GM06990 (cell line): ENCODE results near the gene ABCG5.
A peak's percentile ranks its signal among the peaks of the same experiment; 100 is the strongest.

Experiments
- DNase-seq: peaks from one replicate; pipeline ENCODE4 v3.0.0-alpha.2; 2011; ENCODE audit not compliant: insufficient read length; ENCODE audit errors: extremely low read depth
- H3K27me3 ChIP-seq: replicated peaks from 2 replicates; pipeline ENCODE4 v1.6.0; 2011; ENCODE audit warnings: low read length; ENCODE audit not compliant: control insufficient read depth, insufficient read depth
- H3K36me3 ChIP-seq: 2 replicates; pipeline ENCODE4 v1.5.1; 2011; ENCODE audit warnings: low read length; ENCODE audit not compliant: control insufficient read depth, insufficient read depth
- H3K4me3 ChIP-seq: replicated peaks from 2 replicates; pipeline ENCODE4 v1.5.1; 2011; ENCODE audit warnings: low read depth, mild to moderate bottlenecking, control low read depth, low read length
- TF ChIP-seq, protein P1 (sequence below): IDR thresholded peaks from 2 replicates; pipeline ENCODE4 v1.5.1; 2011; ENCODE audit warnings: low read length, control low read depth, mild to moderate bottlenecking, inconsistent platforms; ENCODE audit not compliant: insufficient read depth, poor library complexity, severe bottlenecking

ABCG5 gene

DNA sequence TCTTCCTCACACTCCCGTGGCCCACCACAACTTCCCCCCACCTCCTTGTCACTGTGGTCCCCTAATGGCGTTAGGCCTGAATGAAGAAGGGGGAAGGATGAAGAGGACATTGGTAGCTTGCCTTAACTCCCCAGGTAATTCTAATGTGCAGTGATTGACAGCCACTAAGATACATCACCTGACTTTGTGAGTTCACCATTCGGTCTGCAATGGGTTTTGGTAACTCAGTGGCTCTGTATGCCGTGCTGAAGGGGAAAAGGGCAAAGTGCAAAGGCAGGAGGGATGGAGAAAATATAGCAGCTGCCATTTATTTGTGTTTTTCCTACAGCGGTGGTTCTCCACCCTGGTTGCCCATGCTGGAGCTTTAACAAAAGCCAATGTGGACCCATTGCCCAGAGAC, 42.3 kb upstream of the ABCG5 start:
- no peak overlapping the region for H3K4me3 ChIP-seq
- DNase-seq, result no peak
- H3K27me3 ChIP-seq, result no peaks in the 10 kb centered on the region
- TF ChIP-seq, protein P1, sequence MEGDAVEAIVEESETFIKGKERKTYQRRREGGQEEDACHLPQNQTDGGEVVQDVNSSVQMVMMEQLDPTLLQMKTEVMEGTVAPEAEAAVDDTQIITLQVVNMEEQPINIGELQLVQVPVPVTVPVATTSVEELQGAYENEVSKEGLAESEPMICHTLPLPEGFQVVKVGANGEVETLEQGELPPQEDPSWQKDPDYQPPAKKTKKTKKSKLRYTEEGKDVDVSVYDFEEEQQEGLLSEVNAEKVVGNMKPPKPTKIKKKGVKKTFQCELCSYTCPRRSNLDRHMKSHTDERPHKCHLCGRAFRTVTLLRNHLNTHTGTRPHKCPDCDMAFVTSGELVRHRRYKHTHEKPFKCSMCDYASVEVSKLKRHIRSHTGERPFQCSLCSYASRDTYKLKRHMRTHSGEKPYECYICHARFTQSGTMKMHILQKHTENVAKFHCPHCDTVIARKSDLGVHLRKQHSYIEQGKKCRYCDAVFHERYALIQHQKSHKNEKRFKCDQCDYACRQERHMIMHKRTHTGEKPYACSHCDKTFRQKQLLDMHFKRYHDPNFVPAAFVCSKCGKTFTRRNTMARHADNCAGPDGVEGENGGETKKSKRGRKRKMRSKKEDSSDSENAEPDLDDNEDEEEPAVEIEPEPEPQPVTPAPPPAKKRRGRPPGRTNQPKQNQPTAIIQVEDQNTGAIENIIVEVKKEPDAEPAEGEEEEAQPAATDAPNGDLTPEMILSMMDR, result no peak
- no peaks in the 10 kb centered on the region for H3K36me3 ChIP-seq

DNA sequence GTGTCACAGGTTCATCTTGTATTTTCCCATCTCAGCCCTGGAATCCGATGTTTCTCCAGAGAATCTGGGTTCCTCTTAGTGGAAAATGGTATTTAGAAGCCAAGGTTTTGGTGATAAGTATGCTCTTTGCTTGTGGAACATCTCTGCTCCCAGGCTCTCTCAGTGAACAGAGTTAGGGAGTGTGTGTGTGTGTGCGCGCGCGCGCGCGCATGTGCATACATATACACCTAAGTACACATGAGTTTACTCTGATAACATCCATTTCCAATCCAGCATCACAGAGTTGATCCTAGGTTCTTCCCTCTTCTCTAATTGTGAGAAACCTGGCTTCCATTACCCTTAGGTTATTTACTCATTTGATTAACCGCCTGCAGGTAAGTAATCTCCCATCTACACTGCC, 41.8 kb upstream of the ABCG5 start:
- no peak for DNase-seq
- TF ChIP-seq, protein P1, result no peak
- H3K4me3 ChIP-seq, result no peak overlapping the region
- H3K27me3 ChIP-seq, result no peaks in the 10 kb centered on the region
- H3K36me3 ChIP-seq, result no peaks in the 10 kb centered on the region

DNA sequence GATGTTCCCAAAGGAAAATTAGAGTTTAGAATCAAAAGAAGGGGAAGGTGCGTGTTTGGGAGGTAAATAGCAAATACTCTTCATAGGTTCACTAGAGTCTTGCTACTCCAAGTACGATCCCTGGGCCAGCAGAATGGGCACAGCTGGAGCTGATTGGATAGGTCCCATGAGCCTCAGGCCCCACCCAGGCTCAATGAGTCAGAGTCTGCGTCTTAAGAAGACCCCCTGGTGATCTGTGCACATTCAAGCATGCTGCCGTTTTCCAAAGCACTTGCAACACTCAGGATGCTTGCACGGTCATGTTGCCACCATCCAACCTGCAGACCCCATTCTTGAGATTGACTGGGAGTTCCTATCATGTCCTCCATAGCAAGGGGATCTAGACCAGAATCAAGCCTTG, 40.6 kb upstream of the ABCG5 start:
- no peaks in the 10 kb centered on the region for H3K27me3 ChIP-seq
- H3K36me3 ChIP-seq, result no peaks in the 10 kb centered on the region
- H3K4me3 ChIP-seq, result no peak overlapping the region
- no peak for DNase-seq
- TF ChIP-seq, protein P1, result no peak

DNA sequence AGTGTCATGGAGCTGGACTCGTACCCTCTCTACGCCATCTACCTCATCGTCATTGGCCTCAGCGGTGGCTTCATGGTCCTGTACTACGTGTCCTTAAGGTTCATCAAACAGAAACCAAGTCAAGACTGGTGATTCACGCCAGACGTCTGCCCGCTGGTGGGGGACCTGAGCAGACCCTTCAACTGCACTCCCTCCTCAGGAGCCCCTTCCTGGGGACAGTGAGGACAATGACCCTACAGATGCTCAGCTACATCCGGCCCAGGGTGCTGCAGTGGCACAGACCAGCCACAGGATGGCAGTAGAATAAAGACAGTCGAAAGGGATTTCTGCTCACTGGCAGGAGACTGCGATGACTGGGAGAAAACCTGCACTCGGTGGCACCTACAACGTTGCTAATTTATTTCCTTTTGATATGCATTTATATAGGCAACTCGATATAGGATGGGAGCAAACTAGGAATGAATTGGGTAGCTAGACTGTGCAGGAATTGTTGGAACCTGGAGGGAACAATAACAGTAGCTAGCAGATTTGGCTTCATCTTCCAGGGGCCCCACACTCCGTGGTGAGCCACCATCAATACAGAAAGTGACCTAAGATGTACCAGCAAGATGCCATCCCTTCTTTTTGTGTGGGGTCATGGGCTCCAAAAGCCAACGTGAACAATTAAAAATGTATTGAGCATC, 39.3 kb upstream of the ABCG5 start:
- Histone ChIP-seq H3K4me3 (no peak overlapping the region), H3K27me3 (no peaks in the 10 kb centered on the region), H3K36me3 (no peaks in the 10 kb centered on the region)
- TF ChIP-seq, protein P1, result peak; percentile 98
- peak; percentile 33 for DNase-seq

DNA sequence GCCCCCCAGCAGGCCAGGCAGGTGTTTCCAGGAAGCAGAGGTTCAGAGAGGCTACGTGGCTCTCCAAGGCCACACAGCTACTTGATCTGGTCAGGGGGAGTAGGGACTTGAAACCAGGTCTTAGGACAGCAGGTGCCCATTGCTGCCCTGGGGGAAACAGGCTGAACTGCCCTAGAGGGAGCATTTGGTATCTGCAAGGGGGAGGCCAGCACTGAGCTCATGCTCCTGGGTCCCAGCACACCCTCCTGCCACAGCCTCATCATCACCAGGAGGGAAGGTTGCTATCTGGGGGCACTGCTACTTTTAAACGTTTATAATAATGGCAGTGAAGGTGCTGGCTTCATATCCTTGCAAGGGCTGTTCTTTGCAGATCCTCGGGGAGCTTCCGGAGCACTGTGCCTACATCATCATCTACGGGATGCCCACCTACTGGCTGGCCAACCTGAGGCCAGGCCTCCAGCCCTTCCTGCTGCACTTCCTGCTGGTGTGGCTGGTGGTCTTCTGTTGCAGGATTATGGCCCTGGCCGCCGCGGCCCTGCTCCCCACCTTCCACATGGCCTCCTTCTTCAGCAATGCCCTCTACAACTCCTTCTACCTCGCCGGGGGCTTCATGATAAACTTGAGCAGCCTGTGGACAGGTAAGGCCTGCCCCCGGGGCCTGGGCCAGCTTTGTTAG, 36.3 kb upstream of the ABCG5 start:
- H3K36me3 ChIP-seq, result no peaks in the 10 kb centered on the region
- H3K4me3 ChIP-seq, result no peak overlapping the region
- no peaks in the 10 kb centered on the region for H3K27me3 ChIP-seq
- DNase-seq, result no peak
- TF ChIP-seq, protein P1, result no peak
